H1 (cell line): ENCODE data around the gene PRLHR. TPM values are rescaled to one million over a fixed set of nuclear protein-coding genes. Genes with fewer than 3 reads are reported as not detected.

ENCODE experiments used
- BRCA1 ChIP-seq: IDR thresholded peaks from 2 replicates; pipeline ENCODE4 v1.6.1; 2012; ENCODE audit warnings: low read depth, low read length, improper control_type of control experiment
- CBX8 ChIP-seq: fragments of 300-800, 300-1000 bp; sonication (generic); IDR thresholded peaks from 2 replicates; pipeline ENCODE4 v1.7.1; 2016; ENCODE audit warnings: low read depth, low read length, borderline replicate concordance
- E2F6 ChIP-seq: IDR thresholded peaks from 2 replicates; pipeline ENCODE4 v1.6.1; 2012; ENCODE audit warnings: inconsistent platforms
- EP300 ChIP-seq, 2 experiments: IDR thresholded peaks; 1 replicate in 1 of 2; 2 replicates in 1 of 2; pipeline ENCODE4 v1.6.1; 2011 to 2012; ENCODE audit warnings: low read depth in 2 of 2, low read length in 2 of 2, mild to moderate bottlenecking in 2 of 2, borderline replicate concordance in 1 of 2, inconsistent platforms in 1 of 2, moderate library complexity in 1 of 2
- KDM4A ChIP-seq: IDR thresholded peaks from one replicate; pipeline ENCODE4 v1.7.1; 2012; ENCODE audit warnings: low read depth, mild to moderate bottlenecking, moderate library complexity, low read length, inconsistent platforms; ENCODE audit not compliant: severe bottlenecking
- NANOG ChIP-seq: IDR thresholded peaks from 2 replicates; pipeline ENCODE4 v1.6.1; 2011; ENCODE audit warnings: low read length, low read depth, mild to moderate bottlenecking, inconsistent platforms; ENCODE audit not compliant: insufficient read depth, poor library complexity, severe bottlenecking
- RXRA ChIP-seq: IDR thresholded peaks from 2 replicates; pipeline ENCODE4 v1.6.1; 2011; ENCODE audit warnings: low read depth, mild to moderate bottlenecking, low read length, moderate library complexity; ENCODE audit not compliant: insufficient read depth
- SIRT6 ChIP-seq: IDR thresholded peaks from one replicate; pipeline ENCODE4 v1.7.1; 2012; ENCODE audit warnings: low read length, inconsistent platforms
- polyA plus RNA-seq, 7 experiments: library from polyadenylated mRNA; depleted of rRNA in 3 of 7; stranded (reverse) in 5 of 7; unstranded in 2 of 7; fragments of >200 nt in 5 of 7; fragments of 200-250 nt in 2 of 7; gene quantifications; 1 replicate in 5 of 7; 2 replicates in 1 of 7; 4 replicates in 1 of 7; pipeline versions ENCODE4 v1.2.1 to v1.2.3, GENCODE V29; 2011 to 2013; ENCODE audit warnings: missing spikeins in 2 of 7, mixed read lengths in 2 of 7
- total RNA-seq: library from RNA; stranded (reverse); fragmentation: NEBNext Ultra II Directional; extraction: Animal tissue kit (Norgen Biotek cat#: 25700); gene quantifications from 2 replicates; pipeline ENCODE4 v1.2.1, GENCODE V29; 2021
- TF ChIP-seq, protein P1 (sequence below): fragments of 300-600 bp; sonication (generic); IDR thresholded peaks from 2 replicates; pipeline ENCODE4 v1.7.1; 2012; ENCODE audit warnings: low read length, moderate library complexity, mild to moderate bottlenecking, inconsistent platforms; ENCODE audit not compliant: insufficient replicate concordance

Gene PRLHR
- total and polyA plus RNA-seq, 2 of the 8 experiments (the other 6 are each of a cell fraction or from before 2014, with no cell fraction given) = not detected

GRCh38 chr10:118566911-118567310, 28.5 kb downstream of the PRLHR start (continued):
- TF ChIP-seq, protein P1, sequence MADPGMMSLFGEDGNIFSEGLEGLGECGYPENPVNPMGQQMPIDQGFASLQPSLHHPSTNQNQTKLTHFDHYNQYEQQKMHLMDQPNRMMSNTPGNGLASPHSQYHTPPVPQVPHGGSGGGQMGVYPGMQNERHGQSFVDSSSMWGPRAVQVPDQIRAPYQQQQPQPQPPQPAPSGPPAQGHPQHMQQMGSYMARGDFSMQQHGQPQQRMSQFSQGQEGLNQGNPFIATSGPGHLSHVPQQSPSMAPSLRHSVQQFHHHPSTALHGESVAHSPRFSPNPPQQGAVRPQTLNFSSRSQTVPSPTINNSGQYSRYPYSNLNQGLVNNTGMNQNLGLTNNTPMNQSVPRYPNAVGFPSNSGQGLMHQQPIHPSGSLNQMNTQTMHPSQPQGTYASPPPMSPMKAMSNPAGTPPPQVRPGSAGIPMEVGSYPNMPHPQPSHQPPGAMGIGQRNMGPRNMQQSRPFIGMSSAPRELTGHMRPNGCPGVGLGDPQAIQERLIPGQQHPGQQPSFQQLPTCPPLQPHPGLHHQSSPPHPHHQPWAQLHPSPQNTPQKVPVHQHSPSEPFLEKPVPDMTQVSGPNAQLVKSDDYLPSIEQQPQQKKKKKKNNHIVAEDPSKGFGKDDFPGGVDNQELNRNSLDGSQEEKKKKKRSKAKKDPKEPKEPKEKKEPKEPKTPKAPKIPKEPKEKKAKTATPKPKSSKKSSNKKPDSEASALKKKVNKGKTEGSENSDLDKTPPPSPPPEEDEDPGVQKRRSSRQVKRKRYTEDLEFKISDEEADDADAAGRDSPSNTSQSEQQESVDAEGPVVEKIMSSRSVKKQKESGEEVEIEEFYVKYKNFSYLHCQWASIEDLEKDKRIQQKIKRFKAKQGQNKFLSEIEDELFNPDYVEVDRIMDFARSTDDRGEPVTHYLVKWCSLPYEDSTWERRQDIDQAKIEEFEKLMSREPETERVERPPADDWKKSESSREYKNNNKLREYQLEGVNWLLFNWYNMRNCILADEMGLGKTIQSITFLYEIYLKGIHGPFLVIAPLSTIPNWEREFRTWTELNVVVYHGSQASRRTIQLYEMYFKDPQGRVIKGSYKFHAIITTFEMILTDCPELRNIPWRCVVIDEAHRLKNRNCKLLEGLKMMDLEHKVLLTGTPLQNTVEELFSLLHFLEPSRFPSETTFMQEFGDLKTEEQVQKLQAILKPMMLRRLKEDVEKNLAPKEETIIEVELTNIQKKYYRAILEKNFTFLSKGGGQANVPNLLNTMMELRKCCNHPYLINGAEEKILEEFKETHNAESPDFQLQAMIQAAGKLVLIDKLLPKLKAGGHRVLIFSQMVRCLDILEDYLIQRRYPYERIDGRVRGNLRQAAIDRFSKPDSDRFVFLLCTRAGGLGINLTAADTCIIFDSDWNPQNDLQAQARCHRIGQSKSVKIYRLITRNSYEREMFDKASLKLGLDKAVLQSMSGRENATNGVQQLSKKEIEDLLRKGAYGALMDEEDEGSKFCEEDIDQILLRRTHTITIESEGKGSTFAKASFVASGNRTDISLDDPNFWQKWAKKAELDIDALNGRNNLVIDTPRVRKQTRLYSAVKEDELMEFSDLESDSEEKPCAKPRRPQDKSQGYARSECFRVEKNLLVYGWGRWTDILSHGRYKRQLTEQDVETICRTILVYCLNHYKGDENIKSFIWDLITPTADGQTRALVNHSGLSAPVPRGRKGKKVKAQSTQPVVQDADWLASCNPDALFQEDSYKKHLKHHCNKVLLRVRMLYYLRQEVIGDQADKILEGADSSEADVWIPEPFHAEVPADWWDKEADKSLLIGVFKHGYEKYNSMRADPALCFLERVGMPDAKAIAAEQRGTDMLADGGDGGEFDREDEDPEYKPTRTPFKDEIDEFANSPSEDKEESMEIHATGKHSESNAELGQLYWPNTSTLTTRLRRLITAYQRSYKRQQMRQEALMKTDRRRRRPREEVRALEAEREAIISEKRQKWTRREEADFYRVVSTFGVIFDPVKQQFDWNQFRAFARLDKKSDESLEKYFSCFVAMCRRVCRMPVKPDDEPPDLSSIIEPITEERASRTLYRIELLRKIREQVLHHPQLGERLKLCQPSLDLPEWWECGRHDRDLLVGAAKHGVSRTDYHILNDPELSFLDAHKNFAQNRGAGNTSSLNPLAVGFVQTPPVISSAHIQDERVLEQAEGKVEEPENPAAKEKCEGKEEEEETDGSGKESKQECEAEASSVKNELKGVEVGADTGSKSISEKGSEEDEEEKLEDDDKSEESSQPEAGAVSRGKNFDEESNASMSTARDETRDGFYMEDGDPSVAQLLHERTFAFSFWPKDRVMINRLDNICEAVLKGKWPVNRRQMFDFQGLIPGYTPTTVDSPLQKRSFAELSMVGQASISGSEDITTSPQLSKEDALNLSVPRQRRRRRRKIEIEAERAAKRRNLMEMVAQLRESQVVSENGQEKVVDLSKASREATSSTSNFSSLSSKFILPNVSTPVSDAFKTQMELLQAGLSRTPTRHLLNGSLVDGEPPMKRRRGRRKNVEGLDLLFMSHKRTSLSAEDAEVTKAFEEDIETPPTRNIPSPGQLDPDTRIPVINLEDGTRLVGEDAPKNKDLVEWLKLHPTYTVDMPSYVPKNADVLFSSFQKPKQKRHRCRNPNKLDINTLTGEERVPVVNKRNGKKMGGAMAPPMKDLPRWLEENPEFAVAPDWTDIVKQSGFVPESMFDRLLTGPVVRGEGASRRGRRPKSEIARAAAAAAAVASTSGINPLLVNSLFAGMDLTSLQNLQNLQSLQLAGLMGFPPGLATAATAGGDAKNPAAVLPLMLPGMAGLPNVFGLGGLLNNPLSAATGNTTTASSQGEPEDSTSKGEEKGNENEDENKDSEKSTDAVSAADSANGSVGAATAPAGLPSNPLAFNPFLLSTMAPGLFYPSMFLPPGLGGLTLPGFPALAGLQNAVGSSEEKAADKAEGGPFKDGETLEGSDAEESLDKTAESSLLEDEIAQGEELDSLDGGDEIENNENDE = no peak
- TF ChIP-seq BRCA1 (no peak), E2F6 (no peak), NANOG (no peak), SIRT6 (no peak), KDM4A (no peak), RXRA (no peak), EP300 (IDR thresholded peaks at IDR 0.05; ENCODE audit: borderline replicate concordance in 1 of 2, low read depth in 2 of 2, low read length in 2 of 2) (no peak), CBX8 (no peak)
